Stimulated activated CD8-positive, alpha-beta memory T cell treated with anti-CD3 and anti-CD28 coated beads, Interleukin-2, amount 100 ng/mL, for 48 hours (primary cell): ENCODE data around the gene MICAL2.

Experiments used
- DNase-seq, 2 donors: peaks; one replicate each; pipeline ENCODE4 v3.0.0-alpha.2; 2020; ENCODE audit warnings: low read depth in 2 of 2

MICAL2 gene

GRCh38 chr11:12077535-12078280, 32.7 kb upstream of the MICAL2 start:
- DNase-seq: no peak

DNA sequence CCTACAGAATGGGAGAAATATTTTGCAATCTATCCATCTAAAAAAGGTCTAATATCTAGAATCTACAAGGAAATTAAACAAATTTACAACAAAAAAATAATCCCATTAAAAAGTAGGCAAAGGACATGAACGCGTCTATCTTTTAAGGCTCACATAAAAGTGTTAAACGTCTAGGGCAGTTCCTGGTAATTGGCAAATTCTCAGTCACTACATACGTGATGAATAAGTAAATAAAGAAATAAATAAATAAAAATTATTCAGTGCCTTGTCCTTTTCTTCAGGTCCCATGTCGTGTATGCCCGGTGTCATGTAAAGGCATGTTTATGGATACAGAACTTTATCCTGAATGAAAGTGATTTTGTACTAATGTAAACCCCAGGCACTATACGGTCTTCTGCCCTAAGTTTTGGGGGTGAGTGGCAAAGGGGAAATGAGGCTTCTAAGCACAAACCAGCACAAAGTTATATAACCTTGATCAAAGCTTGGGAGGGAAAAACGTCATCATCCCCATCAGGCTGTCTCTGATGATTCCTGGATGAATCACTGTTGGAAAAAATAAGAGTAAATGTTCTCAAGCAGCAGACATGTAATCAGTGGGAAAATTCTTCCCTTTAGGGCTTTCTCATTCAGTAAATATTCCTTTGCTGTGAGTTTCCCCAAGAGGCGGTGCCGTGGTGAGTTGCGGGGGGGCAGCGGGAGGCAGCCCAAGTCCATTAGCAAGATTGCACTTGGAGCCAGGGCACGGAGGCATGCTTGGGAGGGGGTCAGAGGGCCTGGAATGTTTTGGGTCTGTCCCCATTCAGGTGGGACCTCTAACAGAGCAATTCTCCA, 30.4 kb upstream of the MICAL2 start:
- no peak for DNase-seq

GRCh38 chr11:12083380-12083779, 27.0 kb upstream of the MICAL2 start:
- DNase-seq: no peak

- DNase-seq: no peak
These were observed 26.1 kb upstream of the MICAL2 start for GRCh38 chr11:12084256-12084655.

- no peak for DNase-seq
These were observed 24.8 kb upstream of the MICAL2 start for GRCh38 chr11:12085371-12086251.

- DNase-seq: no peak
These were observed 23.9 kb upstream of the MICAL2 start for GRCh38 chr11:12086271-12087074.

DNA sequence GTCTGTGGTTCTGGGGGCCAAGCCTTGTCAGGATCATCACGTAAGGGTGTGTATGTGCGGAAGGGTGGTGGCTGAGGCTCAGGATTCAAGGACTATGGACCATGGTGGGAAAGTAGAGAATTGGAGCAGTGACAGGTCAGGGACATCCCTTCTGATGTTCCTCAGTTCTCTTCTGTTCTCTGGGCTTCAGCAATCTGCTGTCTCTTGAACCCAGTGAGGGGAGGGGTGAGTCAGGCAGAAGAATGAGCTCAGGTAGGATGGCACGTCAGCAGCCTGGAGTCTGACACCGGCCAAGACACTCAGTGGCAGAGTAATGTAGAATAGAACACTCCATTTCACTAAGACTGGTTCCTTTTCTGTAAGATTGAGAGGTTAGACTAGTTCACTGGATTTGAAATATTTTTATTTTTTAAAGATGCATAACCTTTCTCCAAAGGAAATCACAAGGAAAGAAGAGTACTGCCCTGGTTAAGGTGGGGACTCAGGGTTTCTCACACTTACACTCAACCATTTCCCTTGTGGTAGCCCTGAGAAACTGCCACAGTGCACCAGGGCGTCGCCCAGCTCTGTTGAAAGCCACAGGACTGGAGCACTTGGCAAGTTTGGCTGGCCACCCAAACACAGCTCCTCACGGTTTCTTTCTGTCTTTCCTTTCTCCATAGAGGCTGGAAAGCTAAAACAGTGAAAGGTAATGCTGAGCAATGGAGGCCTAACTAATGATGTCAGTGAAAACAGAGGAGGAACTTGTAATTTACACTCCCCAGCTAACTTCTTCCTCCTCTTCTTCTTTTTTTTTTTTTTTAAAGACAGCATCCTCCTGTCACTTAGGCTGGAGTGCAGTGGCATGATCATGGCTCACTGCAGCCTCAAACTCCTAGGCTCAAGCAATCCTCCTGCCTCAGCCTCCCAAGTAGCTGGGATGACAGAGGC, 23.1 kb upstream of the MICAL2 start:
- DNase-seq: peak in 1 of 2 donors; percentile 31

GRCh38 chr11:12088047-12088481, 22.3 kb upstream of the MICAL2 start:
- no peak for DNase-seq

GRCh38 chr11:12088531-12088930, 21.9 kb upstream of the MICAL2 start:
- no peak for DNase-seq

DNA sequence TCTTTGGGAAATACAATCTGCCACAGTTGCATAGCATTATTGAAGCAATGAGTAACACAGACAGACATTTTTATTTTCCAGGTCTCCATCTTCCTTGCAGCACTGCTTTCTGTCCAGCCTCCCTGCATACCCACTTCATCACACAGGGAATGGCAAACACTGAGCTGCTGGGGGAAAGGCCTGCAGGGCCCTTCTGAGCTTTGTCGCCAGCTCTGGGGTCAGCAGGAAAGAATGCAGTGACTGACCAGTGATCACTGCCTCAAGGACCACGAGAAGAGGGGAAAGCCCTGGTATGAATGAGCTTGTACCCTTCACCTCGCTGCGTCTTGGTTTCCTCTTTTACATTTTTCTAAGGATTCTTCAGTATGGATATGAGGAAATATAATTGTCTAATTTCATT, 21.3 kb upstream of the MICAL2 start:
- no peak for DNase-seq

DNA sequence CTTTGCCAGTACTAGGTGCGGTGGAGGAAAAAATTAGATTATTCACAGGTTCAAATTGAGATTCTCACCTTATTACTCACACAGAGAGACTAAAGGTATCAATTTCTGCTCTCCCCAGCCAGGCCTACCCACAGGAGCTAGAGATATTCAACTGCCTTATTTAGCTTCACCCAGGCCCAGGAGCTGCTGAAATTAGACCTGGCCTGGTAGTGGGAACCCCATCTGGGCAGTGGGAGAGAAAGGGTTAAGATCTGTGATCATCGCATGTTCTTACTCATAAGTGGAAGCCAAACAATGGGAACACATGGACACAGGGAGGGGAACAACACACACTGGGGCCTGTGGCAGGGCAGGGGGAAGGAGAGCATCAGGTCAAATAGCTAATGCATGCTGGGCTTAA, 20.9 kb upstream of the MICAL2 start:
- no peak for DNase-seq

- DNase-seq: no peak
These were observed 20.3 kb upstream of the MICAL2 start for GRCh38 chr11:12090061-12090591.

GRCh38 chr11:12090761-12091258, 19.6 kb upstream of the MICAL2 start:
- DNase-seq: no peak

DNA sequence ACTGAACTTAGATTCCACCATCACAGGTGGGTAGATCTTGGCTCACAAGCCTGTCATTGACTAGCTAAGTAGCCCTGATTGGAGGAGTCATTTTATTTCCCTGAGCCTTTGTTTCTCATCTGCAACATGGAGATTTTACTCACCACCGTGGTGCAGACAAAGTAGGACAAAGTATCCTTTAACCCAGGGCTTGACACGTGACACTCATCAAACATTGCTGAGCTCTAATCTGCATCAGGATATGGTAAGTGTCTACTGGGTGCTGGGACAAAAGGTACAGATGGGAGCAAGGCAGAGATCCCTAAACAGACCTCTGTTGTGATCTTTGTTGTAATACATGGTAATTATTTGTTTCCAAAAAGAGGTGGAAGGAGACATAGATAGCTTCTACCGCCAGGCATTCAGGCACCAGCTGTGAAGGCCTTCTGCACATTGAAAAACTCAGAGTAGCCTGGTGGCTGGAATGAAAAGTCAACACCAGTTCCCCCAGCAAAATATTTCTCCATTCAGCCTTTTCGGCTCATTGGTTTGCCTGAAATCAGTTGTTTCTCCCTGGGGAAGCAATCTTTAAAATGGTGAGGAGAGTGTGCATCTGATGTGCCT, 18.3 kb upstream of the MICAL2 start:
- DNase-seq: no peak

- no peak for DNase-seq
These were observed 17.7 kb upstream of the MICAL2 start for GRCh38 chr11:12092714-12093113.

GRCh38 chr11:12094872-12095800, 15.3 kb upstream of the MICAL2 start:
- DNase-seq: no peak

GRCh38 chr11:12097219-12097618, 13.2 kb upstream of the MICAL2 start:
- DNase-seq: no peak

- no peak for DNase-seq
These were observed 11.8 kb upstream of the MICAL2 start for GRCh38 chr11:12098601-12099000.
